PFSK-1 (cell line): ENCODE results near the gene TAOK2.

ENCODE experiments used
- FOXP2 ChIP-seq: optimal IDR thresholded peaks from 2 replicates; pipeline ENCODE3; 2011; ENCODE audit warnings: borderline replicate concordance, control low read depth, inconsistent platforms; ENCODE audit not compliant: insufficient read depth; ENCODE audit errors: extremely low read length, extremely low read depth
- POLR2AphosphoS5 ChIP-seq: IDR thresholded peaks from 2 replicates; pipeline ENCODE4 v1.6.1; 2012; ENCODE audit warnings: low read depth, mild to moderate bottlenecking, control low read depth, low read length, moderate library complexity
- REST ChIP-seq, 2 experiments: IDR thresholded peaks; 2 replicates each; pipeline versions ENCODE4 v1.6.1 to v1.8.0; 2011 to 2012; ENCODE audit warnings: low read depth in 2 of 2, low read length in 2 of 2, control low read depth in 1 of 2, inconsistent platforms in 1 of 2, mild to moderate bottlenecking in 1 of 2, moderate library complexity in 1 of 2; ENCODE audit not compliant: insufficient read depth in 1 of 2
- SIN3A ChIP-seq: IDR thresholded peaks from 2 replicates; pipeline ENCODE4 v1.6.1; 2012; ENCODE audit warnings: mild to moderate bottlenecking, low read length, moderate library complexity, borderline replicate concordance; ENCODE audit not compliant: insufficient read depth
- TAF1 ChIP-seq: IDR thresholded peaks from 2 replicates; pipeline ENCODE4 v1.6.1; 2012; ENCODE audit warnings: low read length, control low read depth, borderline replicate concordance; ENCODE audit not compliant: insufficient read depth

TAOK2 gene

DNA sequence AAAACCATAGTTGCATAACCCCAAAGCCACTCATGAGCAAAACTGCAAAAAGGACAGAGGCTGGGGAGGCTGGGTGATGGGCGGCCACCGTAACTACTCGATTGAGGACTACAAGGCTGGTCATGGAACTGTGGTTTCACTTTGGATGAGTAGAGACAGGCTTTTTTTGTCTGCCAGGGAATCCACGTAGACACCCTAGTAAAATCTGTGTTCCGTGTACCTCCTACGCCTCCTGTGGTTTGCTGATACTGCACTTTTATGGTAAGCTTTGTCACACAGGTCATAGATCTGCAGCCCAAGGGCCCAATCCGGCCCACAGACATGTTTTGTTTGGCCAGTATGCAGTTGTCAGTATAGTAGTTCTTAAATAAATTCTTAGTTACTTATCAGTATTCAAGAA lies 59.6 kb downstream of the TAOK2 start:
- TF ChIP-seq REST (IDR thresholded peaks at IDR 0.05; ENCODE audit: insufficient read depth in 1 of 2, low read depth in 2 of 2, low read length in 2 of 2) (no peak), SIN3A (no peak), FOXP2 (no peak), POLR2AphosphoS5 (no peak), TAF1 (no peak)

DNA sequence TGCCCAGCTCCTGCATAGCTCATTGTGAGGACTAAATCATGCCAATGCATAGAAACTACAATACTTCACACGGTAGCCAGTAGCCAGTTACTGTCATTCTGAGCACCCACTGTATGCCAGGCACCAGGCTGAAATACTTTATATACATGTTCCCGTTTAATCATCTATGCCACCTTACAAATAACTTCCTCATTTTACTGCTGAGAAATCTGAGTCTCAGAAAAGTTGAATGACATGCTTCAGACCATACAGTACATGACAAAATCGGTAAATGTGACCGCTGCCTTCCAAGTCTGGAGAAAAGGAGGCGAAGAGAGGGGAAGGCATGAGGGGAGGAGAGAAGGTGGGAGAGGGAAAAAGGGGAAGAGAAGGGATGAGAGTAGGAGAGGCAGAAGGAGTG lies 66.6 kb downstream of the TAOK2 start:
- no peak for TF ChIP-seq TAF1
- TF ChIP-seq POLR2AphosphoS5: no peak
- TF ChIP-seq REST (IDR thresholded peaks at IDR 0.05; ENCODE audit: insufficient read depth in 1 of 2, low read depth in 2 of 2, low read length in 2 of 2): no peak
- TF ChIP-seq FOXP2: no peak
- TF ChIP-seq SIN3A: no peak

- TF ChIP-seq TAF1 (no peak), SIN3A (no peak), POLR2AphosphoS5 (no peak), FOXP2 (no peak), REST (IDR thresholded peaks at IDR 0.05; ENCODE audit: insufficient read depth in 1 of 2, low read depth in 2 of 2, low read length in 2 of 2) (no peak)
Measured at GRCh38 chr16:30041841-30042240, 68.2 kb downstream of the TAOK2 start.
